C4-2B (cell line): ENCODE measurements around the gene SENP3.
A peak's percentile ranks its signal among the peaks of the same experiment; 100 is the strongest.

Experiments
- H3K27ac ChIP-seq: fragments of 450-650 bp; 2 replicates; pipeline ENCODE4 v1.5.1; 2017
- CTCF ChIP-seq: fragments of 450-650 bp; conservative IDR thresholded peaks from 2 replicates; pipeline ENCODE4 v1.5.1; 2017; ENCODE audit warnings: mild to moderate bottlenecking
- ZFX ChIP-seq: fragments of 450-650 bp; IDR thresholded peaks from 2 replicates; pipeline ENCODE4 v1.6.1; 2017

The SENP3 gene

DNA sequence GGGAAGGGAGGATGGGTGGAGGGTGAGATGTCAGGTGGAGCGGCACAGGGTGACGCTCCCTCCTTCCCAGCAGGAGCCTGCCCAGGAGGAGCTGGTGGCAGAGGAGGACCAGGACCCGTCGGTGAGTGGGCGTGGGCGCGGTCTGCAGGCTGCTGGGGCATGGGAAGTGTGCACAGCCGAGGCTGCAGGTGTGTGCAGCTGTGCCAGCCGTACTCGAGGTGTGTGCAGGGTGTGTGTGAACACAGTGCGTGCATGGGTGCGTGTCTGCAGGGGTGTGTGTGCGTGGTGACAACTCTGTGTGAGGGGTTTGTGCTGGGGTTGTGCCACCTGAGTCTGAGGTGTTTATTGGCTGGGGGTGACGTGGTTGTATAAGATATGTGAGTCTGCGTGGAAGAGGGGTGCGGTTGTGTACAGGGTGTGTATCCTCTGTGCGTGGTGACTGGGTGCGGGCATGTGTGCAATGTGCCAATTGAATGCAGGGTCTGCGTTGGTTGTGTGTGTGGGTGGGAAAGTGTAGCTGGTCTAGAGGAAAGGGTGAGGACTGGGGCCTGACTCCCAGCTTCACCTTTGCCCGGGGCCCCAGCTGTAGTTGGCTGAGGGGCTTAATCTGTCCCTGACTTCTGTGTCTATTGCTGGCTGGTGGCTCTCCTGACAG lies 12.2 kb upstream of the SENP3 start:
- H3K27ac ChIP-seq, result no peak overlapping the region
- no peak for TF ChIP-seq CTCF
- no peak for TF ChIP-seq ZFX

- TF ChIP-seq ZFX, result no peak
- no peak for TF ChIP-seq CTCF
Measured at GRCh38 chr17:7550344-7550743, 11.4 kb upstream of the SENP3 start.

GRCh38 chr17:7551396-7551795 lies 10.3 kb upstream of the SENP3 start:
- TF ChIP-seq ZFX, result no peak
- no peak for TF ChIP-seq CTCF
- no peak overlapping the region for H3K27ac ChIP-seq

More at GRCh38 chr17:7550344-7550743, 11.4 kb upstream of the SENP3 start:
- no peak overlapping the region for H3K27ac ChIP-seq

GRCh38 chr17:7552621-7553051 lies 9.1 kb upstream of the SENP3 start:
- TF ChIP-seq CTCF, result no peak
- TF ChIP-seq ZFX, result no peak
- H3K27ac ChIP-seq, result no peak overlapping the region

- H3K27ac ChIP-seq, result no peak overlapping the region
- TF ChIP-seq ZFX (no peak), CTCF (no peak)
Measured at GRCh38 chr17:7553356-7553755, 8.4 kb upstream of the SENP3 start.

DNA sequence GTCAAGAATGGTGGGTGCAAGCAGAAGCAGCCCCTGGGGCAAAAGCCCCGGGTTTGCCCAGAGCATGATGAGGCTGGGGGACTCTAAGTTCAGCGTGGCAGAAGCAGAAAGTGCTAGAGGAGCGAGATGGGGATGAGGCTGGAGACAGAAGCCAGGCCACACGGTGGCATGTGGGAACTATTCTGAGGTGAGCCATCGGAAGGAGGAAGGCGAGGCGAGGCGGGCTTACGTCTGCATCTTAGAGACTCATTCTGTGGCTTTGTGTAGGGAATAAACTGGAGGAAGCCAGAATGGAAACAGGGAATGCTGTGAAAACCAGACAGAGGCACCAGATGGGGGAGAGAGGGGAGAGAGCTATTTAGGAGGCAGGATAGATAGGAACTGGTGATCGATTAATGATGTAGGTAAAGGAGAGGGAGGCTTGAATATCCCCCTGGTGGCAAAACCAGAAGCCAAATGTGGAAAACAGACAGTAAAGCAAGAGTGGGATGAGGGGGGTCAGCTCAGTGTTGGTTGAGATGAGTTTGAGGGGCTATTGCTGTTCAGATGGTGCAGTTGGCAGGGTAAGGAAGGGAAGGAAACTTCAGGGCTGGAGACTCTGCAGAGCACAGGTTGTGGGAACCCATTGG lies 6.3 kb upstream of the SENP3 start:
- TF ChIP-seq CTCF, result no peak; the same call in 1 of the 2 replicates
- no peak for TF ChIP-seq ZFX
- no peak overlapping the region for H3K27ac ChIP-seq

- no peak for TF ChIP-seq ZFX
- peak overlapping the region; percentile 93 for H3K27ac ChIP-seq
Measured at GRCh38 chr17:7556627-7557026, 5.1 kb upstream of the SENP3 start.
